D721Med (cell line): Measurements from ENCODE around the gene TRAPPC4.
A peak's percentile ranks its signal among the peaks of the same experiment; 100 is the strongest.
"Not testable (repeated sequence)": the region's sequence is repeated elsewhere in the genome, so short reads cannot be mapped to it uniquely, and the experiment has no call there.

Source experiments
- DNase-seq: peaks from one replicate; pipeline ENCODE4 v3.0.0; 2011; ENCODE audit warnings: low spot score; ENCODE audit not compliant: insufficient read length
- FAIRE-seq: peaks from 2 replicates; lab custom pipeline; 2011; peaks lifted over from hg19 to GRCh38; lab: Jason Lieb, UNC
- CTCF ChIP-seq: IDR thresholded peaks from 2 replicates; pipeline ENCODE4 v1.5.1; 2012; ENCODE audit warnings: mild to moderate bottlenecking, control low read depth; ENCODE audit not compliant: insufficient read depth; ENCODE audit errors: missing control alignments

TRAPPC4 gene

DNA sequence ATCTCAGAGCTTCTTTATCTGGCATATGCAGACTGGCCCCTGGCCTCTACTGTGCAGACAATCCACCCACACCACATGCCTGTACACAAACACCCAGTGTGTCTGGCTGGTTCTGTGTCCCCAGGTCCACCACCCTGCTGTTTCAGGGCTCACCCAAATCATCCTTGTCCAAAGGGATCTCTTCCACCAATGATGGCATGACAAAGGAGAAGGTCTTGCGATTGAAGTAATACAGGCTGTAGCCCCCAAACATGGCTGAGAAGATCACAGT, 10.4 kb downstream of the TRAPPC4 start:
- FAIRE-seq = no peak
- no peak for DNase-seq
- no peak for TF ChIP-seq CTCF

GRCh38 chr11:119029340-119030028, 10.9 kb downstream of the TRAPPC4 start:
- no peak for FAIRE-seq
- TF ChIP-seq CTCF = no peak
- peak; percentile 30 for DNase-seq

DNA sequence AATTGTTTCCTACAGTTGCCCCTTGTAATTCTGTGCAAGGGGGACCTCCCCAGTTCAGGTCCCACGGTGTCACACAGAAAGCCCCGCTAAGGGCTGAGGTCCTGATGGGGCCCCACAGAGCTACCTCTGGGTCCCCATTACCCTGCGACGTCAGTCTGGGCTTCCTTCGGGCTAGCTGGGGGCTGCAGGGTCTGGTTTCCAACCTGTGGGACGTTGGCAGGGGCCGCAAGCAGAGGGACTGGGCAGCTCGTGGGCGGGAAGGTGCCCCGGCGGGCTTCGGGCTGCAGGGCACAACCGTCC, 11.4 kb downstream of the TRAPPC4 start:
- DNase-seq (peak; percentile 5), FAIRE-seq (no peak)
- TF ChIP-seq CTCF = no peak

DNA sequence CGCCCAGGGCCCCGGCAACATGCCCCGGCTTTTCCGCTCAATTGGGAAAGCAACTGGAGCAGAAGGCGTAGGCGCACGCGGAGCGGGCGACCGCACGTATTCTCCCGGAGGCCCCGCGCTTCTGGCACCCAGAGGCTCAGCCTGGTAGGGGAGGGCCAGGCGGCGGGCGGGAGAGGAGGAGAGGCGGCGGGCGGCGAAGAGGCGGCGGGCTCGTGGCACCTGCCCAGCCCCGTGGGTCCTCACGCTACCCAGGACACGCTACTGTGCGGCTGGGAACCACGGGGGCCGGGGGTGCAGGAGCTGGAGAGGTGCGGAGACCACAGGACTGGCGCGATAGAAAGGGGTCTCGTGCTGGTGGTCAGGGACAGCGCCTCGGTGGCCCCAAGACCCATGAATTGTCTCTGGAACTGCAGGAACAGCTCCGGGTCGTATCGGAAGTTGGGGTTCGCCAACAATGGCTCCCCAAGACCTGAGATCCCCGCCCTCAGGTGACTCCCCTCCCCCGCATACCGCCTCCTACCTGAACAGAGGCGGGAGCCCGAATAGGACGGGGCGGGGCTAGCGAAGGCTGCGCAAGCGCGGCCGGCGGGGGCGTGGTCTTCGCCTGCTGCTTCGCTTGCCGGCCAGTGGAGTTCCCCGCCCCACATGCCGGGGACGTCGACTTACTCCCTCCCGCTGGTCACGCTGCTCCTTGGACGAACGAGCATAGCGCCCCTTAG, 11.9 kb downstream of the TRAPPC4 start, which contains the start of gene SLC37A4:
TSS of gene SLC37A4 (minus strand) at position 549 of the 719 bp plus-strand sequence.
- TF ChIP-seq CTCF = peak; percentile 79
- FAIRE-seq = no peak
- DNase-seq = peak; percentile 96

DNA sequence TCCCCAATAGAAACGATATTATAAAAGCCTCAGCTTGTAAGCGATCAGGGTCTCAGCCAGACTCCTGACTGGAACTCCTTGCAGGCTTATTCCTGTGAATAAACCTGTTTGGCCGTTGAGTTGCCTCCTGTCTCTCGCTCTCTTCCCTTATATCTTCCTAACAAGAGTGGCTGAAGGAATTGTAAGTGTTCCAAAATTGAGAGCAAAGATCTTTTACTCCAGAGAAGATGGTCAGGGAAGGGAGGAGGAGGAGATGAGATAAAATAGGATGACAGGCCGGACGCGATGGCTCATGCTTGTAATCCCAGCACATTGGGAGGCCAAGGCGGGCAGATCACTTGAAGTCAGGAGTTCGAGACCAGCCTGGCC, 13.3 kb downstream of the TRAPPC4 start:
- FAIRE-seq (no peak), DNase-seq (no peak)
- TF ChIP-seq CTCF = no peak

DNA sequence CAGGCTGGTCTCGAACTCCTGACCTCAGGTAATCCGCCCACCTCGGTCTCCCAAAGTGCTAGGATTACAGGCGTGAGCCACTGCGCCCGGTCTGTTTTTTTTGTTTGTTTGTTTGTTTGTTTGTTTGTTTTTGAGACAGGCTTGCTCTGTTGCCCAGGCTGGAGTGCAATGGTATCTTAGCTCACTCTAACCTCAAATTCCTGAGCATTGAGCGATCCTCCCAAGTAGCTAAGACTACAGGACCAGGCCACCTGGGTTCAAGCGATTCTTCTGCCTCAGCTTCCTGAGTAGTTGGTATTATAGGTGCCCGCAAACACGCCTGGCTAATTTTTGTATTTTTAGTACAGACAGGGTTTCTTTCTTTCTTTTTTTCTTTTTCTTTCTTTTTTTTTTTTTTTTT, 14.9 kb downstream of the TRAPPC4 start:
- DNase-seq, FAIRE-seq: not testable (repeated sequence)

DNA sequence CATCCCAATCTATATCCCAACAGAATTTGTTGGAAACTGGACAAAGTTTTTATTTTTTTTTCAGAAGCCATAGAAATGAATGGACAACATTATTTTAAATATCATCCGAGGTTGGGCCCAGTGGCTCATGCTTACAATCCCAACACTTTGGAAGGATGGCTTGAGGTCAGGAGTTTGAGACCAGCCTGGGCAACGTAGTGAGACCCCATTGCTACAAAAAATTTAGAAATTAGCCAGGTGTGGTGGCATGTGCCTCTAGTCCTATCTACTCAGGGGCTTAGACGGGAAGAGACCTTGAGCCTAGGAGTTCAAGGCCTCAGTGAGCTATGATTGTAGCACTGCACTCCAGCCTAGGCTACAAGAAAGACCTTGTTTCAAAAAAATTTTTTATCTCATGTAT, 16.2 kb downstream of the TRAPPC4 start:
- DNase-seq (no peak), FAIRE-seq (no peak)
- no peak for TF ChIP-seq CTCF
